IPS-NIHi7 (cell line): ENCODE data around the gene EXOSC5.
A peak's percentile ranks its signal among the peaks of the same experiment; 100 is the strongest.
"Not testable (repeated sequence)": the region's sequence is repeated elsewhere in the genome, so short reads cannot be mapped to it uniquely, and the experiment has no call there.

Experiments
- DNase-seq: peaks from one replicate; pipeline ENCODE4 v3.0.0; 2012; ENCODE audit warnings: mixed read lengths; ENCODE audit errors: extremely low spot score

EXOSC5 gene

GRCh38 chr19:41346916-41347315, 50.2 kb downstream of the EXOSC5 start:
- DNase-seq, result not testable (repeated sequence)

- no peak for DNase-seq
These were observed 53.0 kb downstream of the EXOSC5 start for GRCh38 chr19:41344162-41344561.

- peak; percentile 58 for DNase-seq
These were observed 55.3 kb downstream of the EXOSC5 start for GRCh38 chr19:41341669-41342490.

- no peak for DNase-seq
These were observed 57.2 kb downstream of the EXOSC5 start for GRCh38 chr19:41339936-41340335.
